Fibroblast of lung (primary cell): Measurements from ENCODE around the gene FH. TPM values are rescaled to one million over a fixed set of nuclear protein-coding genes. Genes with fewer than 3 reads are reported as not detected.

Experiments
- DNase-seq, 2 donors: peaks; one replicate each; pipeline versions ENCODE4 v3.0.0 to v3.0.0-alpha.2; 2010; ENCODE audit warnings: low read depth in 2 of 2
- H2AFZ ChIP-seq: 2 replicates; pipeline ENCODE4 v1.5.1; 2012; ENCODE audit warnings: low read length, control low read depth, inconsistent platforms
- H3K27ac ChIP-seq: 2 replicates; pipeline ENCODE4 v1.5.1; 2011; ENCODE audit warnings: low read length, control low read depth; ENCODE audit not compliant: insufficient read depth
- H3K27me3 ChIP-seq: 2 replicates; pipeline ENCODE4 v1.5.1; 2011; ENCODE audit warnings: mild to moderate bottlenecking, low read length; ENCODE audit not compliant: control insufficient read depth, insufficient read depth
- H3K36me3 ChIP-seq: 2 replicates; pipeline ENCODE4 v1.5.1; 2011; ENCODE audit warnings: low read length; ENCODE audit not compliant: control insufficient read depth, insufficient read depth
- H3K4me1 ChIP-seq: 2 replicates; pipeline ENCODE4 v1.5.1; 2011; ENCODE audit warnings: low read length; ENCODE audit not compliant: control insufficient read depth, insufficient read depth; ENCODE audit errors: extremely low read depth
- H3K4me2 ChIP-seq: 2 replicates; pipeline ENCODE4 v1.5.1; 2011; ENCODE audit warnings: low read length, control low read depth; ENCODE audit not compliant: insufficient read depth; ENCODE audit errors: extremely low read depth
- H3K4me3 ChIP-seq, 4 experiments: fragments of 200-600 bp in 1 of 4; sonication (generic) in 1 of 4; replicated peaks in 1 of 4; 2 replicates each; pipeline ENCODE4 v1.5.1; 2011 to 2016; ENCODE audit warnings: low read length in 4 of 4, low read depth in 3 of 4, mild to moderate bottlenecking in 3 of 4, control low read depth in 2 of 4, inconsistent platforms in 1 of 4, mixed read lengths in 1 of 4; ENCODE audit not compliant: insufficient read depth in 1 of 4; ENCODE audit errors: control extremely low read depth in 1 of 4
- H3K79me2 ChIP-seq: 2 replicates; pipeline ENCODE4 v1.5.1; 2012; ENCODE audit warnings: mild to moderate bottlenecking, low read length, inconsistent platforms; ENCODE audit not compliant: control insufficient read depth, insufficient read depth
- H3K9ac ChIP-seq: 2 replicates; pipeline ENCODE4 v1.5.1; 2011; ENCODE audit warnings: mild to moderate bottlenecking, low read length, control low read depth; ENCODE audit not compliant: insufficient read depth
- H3K9me3 ChIP-seq: 2 replicates; pipeline ENCODE4 v1.5.1; 2012; ENCODE audit warnings: low read depth, low read length; ENCODE audit not compliant: control insufficient read depth, insufficient read depth
- H4K20me1 ChIP-seq: 2 replicates; pipeline ENCODE4 v1.5.1; 2011; ENCODE audit warnings: low read length; ENCODE audit not compliant: control insufficient read depth, insufficient read depth; ENCODE audit errors: extremely low read depth
- CTCF ChIP-seq, 2 donors: IDR thresholded peaks in 1 of 2; conservative IDR thresholded peaks in 1 of 2; 1 replicate in 1 of 2; 2 replicates in 1 of 2; pipeline ENCODE4 v1.5.1; 2011 to 2012; ENCODE audit warnings: low read length in 2 of 2, control low read depth in 1 of 2, inconsistent platforms in 1 of 2, low read depth in 1 of 2, mild to moderate bottlenecking in 1 of 2
- EZH2 ChIP-seq: IDR thresholded peaks from 2 replicates; pipeline ENCODE4 v1.5.1; 2012; ENCODE audit warnings: low read length, control low read depth, mild to moderate bottlenecking; ENCODE audit errors: missing control alignments
- polyA plus RNA-seq, 2 donors: library from polyadenylated mRNA; depleted of rRNA in 1 of 2; stranded (reverse) in 1 of 2; unstranded in 1 of 2; fragments of >200 nt; gene quantifications; 2 replicates each; pipeline ENCODE4 v1.2.1, GENCODE V29; 2011 to 2012; ENCODE audit warnings: missing spikeins in 1 of 2
- total RNA-seq: library from RNA; depleted of rRNA; stranded (reverse); fragments of >200 nt; gene quantifications from 2 replicates; pipeline ENCODE4 v1.2.1, GENCODE V29; 2014

The FH gene
- total and polyA plus RNA-seq, 2 donors (not counting 1 experiment from before 2014, with no cell fraction given): 118 TPM

- Histone ChIP-seq H3K4me3 (no peak overlapping the region), H3K36me3 (no peaks in the 10 kb centered on the region), H3K27me3 (no peaks in the 10 kb centered on the region), H4K20me1 (no peaks in the 10 kb centered on the region), H3K9ac (no peak overlapping the region), H3K9me3 (no peaks in the 10 kb centered on the region), H3K4me2 (no peak overlapping the region), H3K4me1 (peaks cover 9% of the 10 kb centered on the region), H3K79me2 (no peaks in the 10 kb centered on the region), H2AFZ (no peak overlapping the region), H3K27ac (no peak overlapping the region)
- TF ChIP-seq CTCF (conservative IDR thresholded peaks at IDR 0.05 in 1 of 2, IDR thresholded peaks at IDR 0.05 in 1 of 2; ENCODE audit: low read depth in 1 of 2, low read length in 2 of 2): no peak
- no peak for TF ChIP-seq EZH2
- no peak for DNase-seq
Measured at GRCh38 chr1:241473026-241473425, 46.5 kb downstream of the FH start.

GRCh38 chr1:241470908-241471590 is 48.5 kb downstream of the FH start:
- Histone ChIP-seq H3K9ac (no peak overlapping the region), H3K36me3 (no peaks in the 10 kb centered on the region), H4K20me1 (no peaks in the 10 kb centered on the region), H3K4me2 (no peak overlapping the region), H3K4me1 (peaks cover 8% of the 10 kb centered on the region), H3K4me3 (no peak overlapping the region), H3K9me3 (no peaks in the 10 kb centered on the region), H3K27me3 (no peaks in the 10 kb centered on the region), H3K79me2 (no peaks in the 10 kb centered on the region), H2AFZ (no peak overlapping the region), H3K27ac (no peak overlapping the region)
- TF ChIP-seq EZH2 (no peak), CTCF (conservative IDR thresholded peaks at IDR 0.05 in 1 of 2, IDR thresholded peaks at IDR 0.05 in 1 of 2; ENCODE audit: low read depth in 1 of 2, low read length in 2 of 2) (no peak)
- no peak for DNase-seq

GRCh38 chr1:241470361-241470760 is 49.2 kb downstream of the FH start:
- H4K20me1 ChIP-seq: no peaks in the 10 kb centered on the region
- H3K27me3 ChIP-seq: no peaks in the 10 kb centered on the region
- H3K4me3 ChIP-seq: no peak overlapping the region
- no peak overlapping the region for H3K9ac ChIP-seq
- no peaks in the 10 kb centered on the region for H3K79me2 ChIP-seq
- H3K36me3 ChIP-seq: no peaks in the 10 kb centered on the region
- H3K27ac ChIP-seq: no peak overlapping the region
- H2AFZ ChIP-seq: no peak overlapping the region
- TF ChIP-seq CTCF (conservative IDR thresholded peaks at IDR 0.05 in 1 of 2, IDR thresholded peaks at IDR 0.05 in 1 of 2; ENCODE audit: low read depth in 1 of 2, low read length in 2 of 2) (no peak), EZH2 (no peak)
- no peak for DNase-seq
- peaks cover 4% of the 10 kb centered on the region for H3K4me1 ChIP-seq
- H3K9me3 ChIP-seq: no peaks in the 10 kb centered on the region
- H3K4me2 ChIP-seq: no peak overlapping the region
